SK-N-SH treated with all-trans-retinoic acid at 6 μM for 48 hours (cell line): ENCODE results near the gene HOXC9.

Experiments used
- ATAC-seq: fragments of 200-7000 bp; cut with Tn5 transposase; 3 replicates; pipeline ENCODE4 v1.9.1; 2020; ENCODE audit warnings: mild to moderate bottlenecking, moderate library complexity
- ARNTL ChIP-seq: fragments of 450-650 bp; formaldehyde crosslinking; IDR thresholded peaks from 2 replicates; pipeline ENCODE4 v1.5.0; 2020; ENCODE audit warnings: low read depth, mild to moderate bottlenecking, moderate library complexity, borderline replicate concordance
- BACH2 ChIP-seq: fragments of 250-450 bp; sonication (Bioruptor Pico); IDR thresholded peaks from 2 replicates; pipeline ENCODE4 v1.9.0; 2021; ENCODE audit warnings: mild to moderate bottlenecking, borderline replicate concordance
- CREB5 ChIP-seq: fragments of 250-450 bp; sonication (Bioruptor Pico); IDR thresholded peaks from 2 replicates; pipeline ENCODE4 v1.5.1; 2020; ENCODE audit warnings: low read depth, mild to moderate bottlenecking, moderate library complexity
- CSDC2 ChIP-seq: fragments of 250-450 bp; sonication (Bioruptor Pico); IDR thresholded peaks from 2 replicates; pipeline ENCODE4 v1.5.0; 2020; ENCODE audit warnings: mild to moderate bottlenecking, moderate library complexity
- ESRRG ChIP-seq: fragments of 250-450 bp; sonication (Bioruptor Pico); IDR thresholded peaks from 2 replicates; pipeline ENCODE4 v1.6.1; 2021; ENCODE audit warnings: mild to moderate bottlenecking
- GLIS3 ChIP-seq: fragments of 250-450 bp; sonication (Bioruptor Pico); IDR thresholded peaks from 2 replicates; pipeline ENCODE4 v1.5.0; 2020; ENCODE audit warnings: mild to moderate bottlenecking, moderate library complexity
- OSR1 ChIP-seq: fragments of 250-450 bp; sonication (Bioruptor Pico); IDR thresholded peaks from 2 replicates; pipeline ENCODE4 v1.8.0; 2022; ENCODE audit warnings: moderate library complexity, mild to moderate bottlenecking, inconsistent platforms
- PATZ1 ChIP-seq: fragments of 250-450 bp; sonication (Bioruptor Pico); IDR thresholded peaks from 2 replicates; pipeline ENCODE4 v1.8.0; 2020; ENCODE audit warnings: mild to moderate bottlenecking, moderate library complexity, borderline replicate concordance
- PPARA ChIP-seq: fragments of 250-450 bp; sonication (Bioruptor Pico); IDR thresholded peaks from 2 replicates; pipeline ENCODE4 v1.5.0; 2020; ENCODE audit warnings: mild to moderate bottlenecking, borderline replicate concordance
- RARB ChIP-seq: fragments of 250-450 bp; sonication (Bioruptor Pico); IDR thresholded peaks from 2 replicates; pipeline ENCODE4 v1.8.0; 2021; ENCODE audit warnings: mild to moderate bottlenecking, moderate library complexity
- SNAI2 ChIP-seq: fragments of 250-450 bp; sonication (Bioruptor Pico); IDR thresholded peaks from 2 replicates; pipeline ENCODE4 v1.5.0; 2020; ENCODE audit warnings: mild to moderate bottlenecking, moderate library complexity
- TCF4 ChIP-seq: fragments of 250-450 bp; sonication (Bioruptor Pico); IDR thresholded peaks from 2 replicates; pipeline ENCODE4 v1.8.0; 2021; ENCODE audit warnings: mild to moderate bottlenecking, moderate library complexity, borderline replicate concordance
- TOX ChIP-seq: fragments of 250-450 bp; sonication (Bioruptor Pico); IDR thresholded peaks from 2 replicates; pipeline ENCODE4 v1.8.0; 2021; ENCODE audit warnings: mild to moderate bottlenecking, moderate library complexity, borderline replicate concordance
- ZC3H10 ChIP-seq: fragments of 250-450 bp; sonication (Bioruptor Pico); IDR thresholded peaks from 2 replicates; pipeline ENCODE4 v1.5.1; 2021; ENCODE audit warnings: mild to moderate bottlenecking, moderate library complexity
- ZFP3 ChIP-seq: fragments of 250-450 bp; sonication (Bioruptor Pico); IDR thresholded peaks from 2 replicates; pipeline ENCODE4 v1.5.0; 2020; ENCODE audit warnings: mild to moderate bottlenecking, moderate library complexity
- ZFP30 ChIP-seq: fragments of 450-650 bp; formaldehyde crosslinking; IDR thresholded peaks from 2 replicates; pipeline ENCODE4 v1.5.0; 2022; ENCODE audit warnings: mild to moderate bottlenecking, moderate library complexity
- ZNF565 ChIP-seq: fragments of 450-650 bp; formaldehyde crosslinking; conservative IDR thresholded peaks from 2 replicates; pipeline ENCODE4 v1.5.0; 2020; ENCODE audit warnings: low read depth, mild to moderate bottlenecking, moderate library complexity
- ZNF70 ChIP-seq: fragments of 450-650 bp; formaldehyde crosslinking; IDR thresholded peaks from 2 replicates; pipeline ENCODE4 v1.5.0; 2020; ENCODE audit warnings: mild to moderate bottlenecking, moderate library complexity
- ZNF8 ChIP-seq: fragments of 450-650 bp; formaldehyde crosslinking; IDR thresholded peaks from 2 replicates; pipeline ENCODE4 v1.5.0; 2020; ENCODE audit warnings: mild to moderate bottlenecking, moderate library complexity
- TF ChIP-seq, protein P1 (sequence below): fragments of 250-450 bp; sonication (Bioruptor Pico); IDR thresholded peaks from 2 replicates; pipeline ENCODE4 v1.5.1; 2021; ENCODE audit warnings: mild to moderate bottlenecking, moderate library complexity
- TF ChIP-seq, protein P2 (sequence below): fragments of 250-450 bp; sonication (Bioruptor Pico); IDR thresholded peaks from 2 replicates; pipeline ENCODE4 v1.5.0; 2020; ENCODE audit warnings: mild to moderate bottlenecking, moderate library complexity
- TF ChIP-seq, protein P3 (sequence below): fragments of 250-450 bp; sonication (Bioruptor Pico); IDR thresholded peaks from 2 replicates; pipeline ENCODE4 v1.8.0; 2021; ENCODE audit warnings: low read depth, mild to moderate bottlenecking, moderate library complexity, borderline replicate concordance

The HOXC9 gene

GRCh38 chr12:54039417-54040147 is 39.6 kb downstream of the HOXC9 start:
- ATAC-seq: no peak
- TF ChIP-seq ESRRG (CRISPR knock-in tag) (no peak), ZNF8 (CRISPR knock-in tag) (no peak), ZFP3 (CRISPR knock-in tag) (no peak), ZFP30 (CRISPR knock-in tag) (no peak)
- TF ChIP-seq, protein P1, sequence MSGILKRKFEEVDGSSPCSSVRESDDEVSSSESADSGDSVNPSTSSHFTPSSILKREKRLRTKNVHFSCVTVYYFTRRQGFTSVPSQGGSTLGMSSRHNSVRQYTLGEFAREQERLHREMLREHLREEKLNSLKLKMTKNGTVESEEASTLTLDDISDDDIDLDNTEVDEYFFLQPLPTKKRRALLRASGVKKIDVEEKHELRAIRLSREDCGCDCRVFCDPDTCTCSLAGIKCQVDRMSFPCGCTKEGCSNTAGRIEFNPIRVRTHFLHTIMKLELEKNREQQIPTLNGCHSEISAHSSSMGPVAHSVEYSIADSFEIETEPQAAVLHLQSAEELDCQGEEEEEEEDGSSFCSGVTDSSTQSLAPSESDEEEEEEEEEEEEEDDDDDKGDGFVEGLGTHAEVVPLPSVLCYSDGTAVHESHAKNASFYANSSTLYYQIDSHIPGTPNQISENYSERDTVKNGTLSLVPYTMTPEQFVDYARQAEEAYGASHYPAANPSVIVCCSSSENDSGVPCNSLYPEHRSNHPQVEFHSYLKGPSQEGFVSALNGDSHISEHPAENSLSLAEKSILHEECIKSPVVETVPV: no peak

DNA sequence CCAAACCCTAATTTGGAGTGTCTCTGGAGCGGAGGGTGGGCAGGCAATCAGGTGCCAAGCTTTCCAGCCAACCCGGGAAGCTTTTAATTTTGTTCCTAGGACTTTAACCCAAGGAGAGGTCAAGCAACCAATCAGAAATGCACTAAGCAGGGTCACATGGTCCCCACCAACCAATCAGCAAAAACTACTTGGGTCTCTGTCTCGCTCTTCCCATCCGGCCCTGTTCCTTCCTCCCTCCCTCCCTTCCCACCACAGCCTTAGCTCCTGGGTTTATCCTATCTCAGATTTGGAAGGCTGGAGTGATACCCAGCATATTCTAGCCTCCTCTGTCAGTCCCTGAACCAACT is 40.2 kb downstream of the HOXC9 start:
- TF ChIP-seq GLIS3: no peak
- TF ChIP-seq ZFP30 (CRISPR knock-in tag): no peak
- TF ChIP-seq BACH2: no peak
- TF ChIP-seq ZNF565 (CRISPR knock-in tag): no peak
- no peak for TF ChIP-seq PATZ1 (CRISPR knock-in tag)
- TF ChIP-seq ARNTL (CRISPR knock-in tag): no peak
- no peak for TF ChIP-seq SNAI2 (CRISPR knock-in tag)
- TF ChIP-seq TOX (CRISPR knock-in tag): no peak
- TF ChIP-seq CREB5 (CRISPR knock-in tag): no peak
- no peak for TF ChIP-seq CSDC2
- no peak for TF ChIP-seq TCF4 (CRISPR knock-in tag)
- no peak for TF ChIP-seq RARB (CRISPR knock-in tag)
- no peak for TF ChIP-seq ZC3H10
- no peak for TF ChIP-seq ESRRG (CRISPR knock-in tag)
- TF ChIP-seq, protein P2, sequence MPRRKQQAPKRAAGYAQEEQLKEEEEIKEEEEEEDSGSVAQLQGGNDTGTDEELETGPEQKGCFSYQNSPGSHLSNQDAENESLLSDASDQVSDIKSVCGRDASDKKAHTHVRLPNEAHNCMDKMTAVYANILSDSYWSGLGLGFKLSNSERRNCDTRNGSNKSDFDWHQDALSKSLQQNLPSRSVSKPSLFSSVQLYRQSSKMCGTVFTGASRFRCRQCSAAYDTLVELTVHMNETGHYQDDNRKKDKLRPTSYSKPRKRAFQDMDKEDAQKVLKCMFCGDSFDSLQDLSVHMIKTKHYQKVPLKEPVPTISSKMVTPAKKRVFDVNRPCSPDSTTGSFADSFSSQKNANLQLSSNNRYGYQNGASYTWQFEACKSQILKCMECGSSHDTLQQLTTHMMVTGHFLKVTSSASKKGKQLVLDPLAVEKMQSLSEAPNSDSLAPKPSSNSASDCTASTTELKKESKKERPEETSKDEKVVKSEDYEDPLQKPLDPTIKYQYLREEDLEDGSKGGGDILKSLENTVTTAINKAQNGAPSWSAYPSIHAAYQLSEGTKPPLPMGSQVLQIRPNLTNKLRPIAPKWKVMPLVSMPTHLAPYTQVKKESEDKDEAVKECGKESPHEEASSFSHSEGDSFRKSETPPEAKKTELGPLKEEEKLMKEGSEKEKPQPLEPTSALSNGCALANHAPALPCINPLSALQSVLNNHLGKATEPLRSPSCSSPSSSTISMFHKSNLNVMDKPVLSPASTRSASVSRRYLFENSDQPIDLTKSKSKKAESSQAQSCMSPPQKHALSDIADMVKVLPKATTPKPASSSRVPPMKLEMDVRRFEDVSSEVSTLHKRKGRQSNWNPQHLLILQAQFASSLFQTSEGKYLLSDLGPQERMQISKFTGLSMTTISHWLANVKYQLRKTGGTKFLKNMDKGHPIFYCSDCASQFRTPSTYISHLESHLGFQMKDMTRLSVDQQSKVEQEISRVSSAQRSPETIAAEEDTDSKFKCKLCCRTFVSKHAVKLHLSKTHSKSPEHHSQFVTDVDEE (CRISPR knock-in tag): no peak
- TF ChIP-seq ZNF70 (CRISPR knock-in tag): no peak
- TF ChIP-seq, protein P1: no peak
- TF ChIP-seq OSR1 (CRISPR knock-in tag): no peak
- no peak for TF ChIP-seq PPARA (CRISPR knock-in tag)
- ATAC-seq: no peak

- TF ChIP-seq OSR1 (CRISPR knock-in tag): no peak
- no peak for TF ChIP-seq PATZ1 (CRISPR knock-in tag)
- no peak for TF ChIP-seq GLIS3
- no peak for TF ChIP-seq TCF4 (CRISPR knock-in tag)
- TF ChIP-seq CREB5 (CRISPR knock-in tag): no peak
- TF ChIP-seq PPARA (CRISPR knock-in tag): no peak
- no peak for TF ChIP-seq ARNTL (CRISPR knock-in tag)
- TF ChIP-seq, protein P3, sequence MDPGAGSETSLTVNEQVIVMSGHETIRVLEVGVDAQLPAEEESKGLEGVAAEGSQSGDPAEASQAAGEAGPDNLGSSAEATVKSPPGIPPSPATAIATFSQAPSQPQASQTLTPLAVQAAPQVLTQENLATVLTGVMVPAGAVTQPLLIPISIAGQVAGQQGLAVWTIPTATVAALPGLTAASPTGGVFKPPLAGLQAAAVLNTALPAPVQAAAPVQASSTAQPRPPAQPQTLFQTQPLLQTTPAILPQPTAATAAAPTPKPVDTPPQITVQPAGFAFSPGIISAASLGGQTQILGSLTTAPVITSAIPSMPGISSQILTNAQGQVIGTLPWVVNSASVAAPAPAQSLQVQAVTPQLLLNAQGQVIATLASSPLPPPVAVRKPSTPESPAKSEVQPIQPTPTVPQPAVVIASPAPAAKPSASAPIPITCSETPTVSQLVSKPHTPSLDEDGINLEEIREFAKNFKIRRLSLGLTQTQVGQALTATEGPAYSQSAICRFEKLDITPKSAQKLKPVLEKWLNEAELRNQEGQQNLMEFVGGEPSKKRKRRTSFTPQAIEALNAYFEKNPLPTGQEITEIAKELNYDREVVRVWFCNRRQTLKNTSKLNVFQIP (CRISPR knock-in tag): no peak
- no peak for TF ChIP-seq BACH2
- TF ChIP-seq ZFP30 (CRISPR knock-in tag): no peak
- TF ChIP-seq CSDC2: no peak
- no peak for ATAC-seq
These were observed 40.7 kb downstream of the HOXC9 start for GRCh38 chr12:54040648-54041047.
